ENCODE measurements around the gene CHTOP.

The CHTOP gene

DNA sequence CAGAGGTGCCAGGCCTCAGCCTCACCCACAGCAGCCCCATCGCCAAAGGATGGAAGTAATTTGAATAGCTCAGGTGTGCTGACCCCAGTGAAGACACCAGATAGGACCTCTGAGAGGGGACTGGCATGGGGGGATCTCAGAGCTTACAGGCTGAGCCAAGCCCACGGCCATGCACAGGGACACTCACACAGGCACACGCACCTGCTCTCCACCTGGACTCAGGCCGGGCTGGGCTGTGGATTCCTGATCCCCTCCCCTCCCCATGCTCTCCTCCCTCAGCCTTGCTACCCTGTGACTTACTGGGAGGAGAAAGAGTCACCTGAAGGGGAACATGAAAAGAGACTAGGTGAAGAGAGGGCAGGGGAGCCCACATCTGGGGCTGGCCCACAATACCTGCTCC lies 59.6 kb downstream of the CHTOP start:
- no peak for DNase-seq

Measured in HCEC 1CT (cell line).